IMR-90 (cell line): ENCODE measurements around the gene HS2ST1. TPM values are rescaled to one million over a fixed set of nuclear protein-coding genes. Genes with fewer than 3 reads are reported as not detected.

ENCODE experiments used
- ATAC-seq: fragments of 200-7000 bp; cut with Tn5 transposase; 2 replicates; pipeline ENCODE4 v1.9.1; 2020; ENCODE audit warnings: low read depth, mild to moderate bottlenecking, moderate library complexity
- BruUV-seq: library from RNA; stranded (reverse); fragments of 400-500 nt; replicated peaks from 2 replicates; lab custom pipeline; 2021; lab: Mats Ljungman, UMichigan
- CTCF ChIA-PET: fragments of 300-600 bp; formaldehyde crosslinking; extraction: SDS; loops from one replicate; lab custom pipeline; 2021; ENCODE audit warnings: antibody characterized with exemption; lab: Yijun Ruan, JAX
- POLR2A ChIA-PET: fragments of 300-600 bp; sonication (Branson Sonifier 250); formaldehyde crosslinking; loops from one replicate; lab custom pipeline; 2022; ENCODE audit warnings: antibody characterized with exemption; ENCODE audit not compliant: unreplicated experiment; lab: Charles Lee
- DNase-seq: peaks from one replicate; pipeline ENCODE4 v3.0.0; 2013
- H2AFZ ChIP-seq: replicated peaks from 2 replicates; pipeline ENCODE3; 2013; ENCODE audit warnings: low read length, mild to moderate bottlenecking; ENCODE audit not compliant: poor library complexity
- H2AK5ac ChIP-seq: 2 replicates; pipeline ENCODE4 v1.6.1; 2013; ENCODE audit warnings: low read depth, low read length, inconsistent platforms
- H2AK9ac ChIP-seq: replicated peaks from 2 replicates; pipeline ENCODE3; 2013; ENCODE audit warnings: mild to moderate bottlenecking, low read depth, low read length, moderate library complexity; ENCODE audit not compliant: poor library complexity
- H2BK120ac ChIP-seq: 2 replicates; pipeline ENCODE4 v1.6.1; 2013; ENCODE audit warnings: low read depth, low read length, inconsistent platforms
- H2BK15ac ChIP-seq: 3 replicates; pipeline ENCODE4 v1.6.1; 2013; ENCODE audit warnings: low read depth, low read length, inconsistent platforms
- H2BK20ac ChIP-seq: 2 replicates; pipeline ENCODE4 v1.6.1; 2013; ENCODE audit warnings: low read depth, mild to moderate bottlenecking, inconsistent platforms, low read length, moderate library complexity
- H2BK5ac ChIP-seq: 2 replicates; pipeline ENCODE4 v1.6.1; 2013; ENCODE audit warnings: mild to moderate bottlenecking, low read depth, low read length, inconsistent platforms; ENCODE audit not compliant: poor library complexity, severe bottlenecking
- H3K14ac ChIP-seq: replicated peaks from 2 replicates; pipeline ENCODE4 v1.6.1; 2013; ENCODE audit warnings: low read depth, low read length, inconsistent platforms
- H3K18ac ChIP-seq: 2 replicates; pipeline ENCODE4 v1.6.1; 2013; ENCODE audit warnings: low read depth, low read length, control low read depth
- H3K23ac ChIP-seq: 2 replicates; pipeline ENCODE4 v1.6.1; 2013; ENCODE audit warnings: low read depth, low read length, inconsistent platforms
- H3K27ac ChIP-seq: 2 replicates; pipeline ENCODE4 v1.5.1; 2013; ENCODE audit warnings: mild to moderate bottlenecking, control low read depth, low read length; ENCODE audit not compliant: insufficient read depth
- H3K27me3 ChIP-seq: 2 replicates; pipeline ENCODE4 v1.6.1; 2013; ENCODE audit warnings: low read length; ENCODE audit not compliant: control insufficient read depth, insufficient read depth
- H3K36me3 ChIP-seq: 2 replicates; pipeline ENCODE4 v1.6.1; 2013; ENCODE audit warnings: low read length, mixed read lengths; ENCODE audit not compliant: control insufficient read depth, insufficient read depth
- H3K4ac ChIP-seq: 2 replicates; pipeline ENCODE4 v1.6.1; 2013; ENCODE audit warnings: low read depth, low read length, inconsistent platforms
- H3K4me1 ChIP-seq: 2 replicates; pipeline ENCODE4 v1.6.1; 2013; ENCODE audit warnings: low read length, mixed read lengths; ENCODE audit not compliant: control insufficient read depth, insufficient read depth
- H3K4me2 ChIP-seq: 2 replicates; pipeline ENCODE4 v1.6.1; 2013; ENCODE audit warnings: low read depth, mild to moderate bottlenecking, control low read depth, low read length, moderate library complexity
- H3K4me3 ChIP-seq: 2 replicates; pipeline ENCODE4 v1.5.1; 2013; ENCODE audit warnings: low read depth, mild to moderate bottlenecking, control low read depth, low read length, moderate library complexity; ENCODE audit not compliant: insufficient read depth
- H3K56ac ChIP-seq: 2 replicates; pipeline ENCODE4 v1.6.1; 2013; ENCODE audit warnings: low read length, inconsistent platforms; ENCODE audit not compliant: insufficient read depth; ENCODE audit errors: extremely low read depth
- H3K79me1 ChIP-seq, 2 experiments: 2 replicates each; pipeline ENCODE4 v1.6.1; 2013; ENCODE audit warnings: low read length in 2 of 2, inconsistent platforms in 1 of 2, low read depth in 1 of 2
- H3K9ac ChIP-seq: 2 replicates; pipeline ENCODE4 v1.6.1; 2013; ENCODE audit warnings: low read depth, low read length, control low read depth
- H3K9me1 ChIP-seq: 2 replicates; pipeline ENCODE4 v1.6.1; 2013; ENCODE audit warnings: low read length, inconsistent platforms; ENCODE audit not compliant: insufficient read depth
- H3K9me3 ChIP-seq: 2 replicates; pipeline ENCODE4 v1.6.1; 2013; ENCODE audit warnings: low read length; ENCODE audit not compliant: control insufficient read depth, insufficient read depth
- H4K20me1 ChIP-seq: 2 replicates; pipeline ENCODE4 v1.6.1; 2013; ENCODE audit warnings: low read length, inconsistent platforms; ENCODE audit not compliant: insufficient read depth
- H4K5ac ChIP-seq: 2 replicates; pipeline ENCODE4 v1.6.1; 2013; ENCODE audit warnings: mild to moderate bottlenecking, low read depth, low read length, control low read depth
- H4K8ac ChIP-seq, 2 experiments: 2 replicates each; pipeline ENCODE4 v1.6.1; 2013; ENCODE audit warnings: low read depth in 2 of 2, low read length in 2 of 2, control low read depth in 1 of 2, inconsistent platforms in 1 of 2
- H4K91ac ChIP-seq: 2 replicates; pipeline ENCODE4 v1.6.1; 2013; ENCODE audit warnings: low read depth, low read length, inconsistent platforms; ENCODE audit not compliant: insufficient read depth
- BHLHE40 ChIP-seq: fragments of 150-350 bp; IDR thresholded peaks from 2 replicates; pipeline ENCODE4 v1.6.1; 2016; ENCODE audit warnings: mild to moderate bottlenecking, low read depth, low read length
- CEBPB ChIP-seq: IDR thresholded peaks from 2 replicates; pipeline ENCODE4 v1.6.1; 2012; ENCODE audit warnings: low read depth, low read length, improper control_type of control experiment
- CHD1 ChIP-seq: IDR thresholded peaks from 2 replicates; pipeline ENCODE4 v1.6.1; 2012; ENCODE audit warnings: low read depth, low read length, improper control_type of control experiment
- ELK1 ChIP-seq: fragments of 150-350 bp; IDR thresholded peaks from 2 replicates; pipeline ENCODE4 v1.6.1; 2016; ENCODE audit warnings: low read depth, mild to moderate bottlenecking, low read length, moderate library complexity, borderline replicate concordance
- FOS ChIP-seq: fragments of 150-350 bp; IDR thresholded peaks from 2 replicates; pipeline ENCODE4 v1.6.1; 2016; ENCODE audit warnings: low read depth, low read length
- MAFK ChIP-seq: IDR thresholded peaks from 2 replicates; pipeline ENCODE4 v1.6.1; 2012; ENCODE audit warnings: low read depth, low read length, improper control_type of control experiment
- MAZ ChIP-seq: IDR thresholded peaks from 2 replicates; pipeline ENCODE4 v1.6.1; 2012; ENCODE audit warnings: low read depth, mild to moderate bottlenecking, low read length, improper control_type of control experiment, moderate library complexity, borderline replicate concordance
- MXI1 ChIP-seq: IDR thresholded peaks from 2 replicates; pipeline ENCODE4 v1.6.1; 2012; ENCODE audit warnings: low read depth, mild to moderate bottlenecking, low read length, moderate library complexity, borderline replicate concordance
- NFE2L2 ChIP-seq: fragments of 150-350 bp; IDR thresholded peaks from 2 replicates; pipeline ENCODE4 v1.6.1; 2016; ENCODE audit warnings: low read depth, mild to moderate bottlenecking, low read length
- POLR2A ChIP-seq: IDR thresholded peaks from 2 replicates; pipeline ENCODE4 v1.6.1; 2012; ENCODE audit warnings: mild to moderate bottlenecking, low read depth, low read length
- RAD21 ChIP-seq: IDR thresholded peaks from 2 replicates; pipeline ENCODE4 v1.6.1; 2012; ENCODE audit warnings: low read length, improper control_type of control experiment
- RCOR1 ChIP-seq: IDR thresholded peaks from 2 replicates; pipeline ENCODE4 v1.6.1; 2012; ENCODE audit warnings: mild to moderate bottlenecking, low read length, improper control_type of control experiment; ENCODE audit not compliant: insufficient replicate concordance
- RFX5 ChIP-seq: IDR thresholded peaks from 2 replicates; pipeline ENCODE4 v1.8.0; 2012; ENCODE audit warnings: low read depth, mild to moderate bottlenecking, low read length, moderate library complexity
- SMC3 ChIP-seq: fragments of 150-350 bp; IDR thresholded peaks from 2 replicates; pipeline ENCODE4 v1.6.1; 2016; ENCODE audit warnings: low read depth, mild to moderate bottlenecking, antibody characterized with exemption, low read length, moderate library complexity
- USF2 ChIP-seq: fragments of 150-350 bp; IDR thresholded peaks from 2 replicates; pipeline ENCODE4 v1.6.1; 2017; ENCODE audit warnings: mild to moderate bottlenecking, antibody characterized with exemption, low read length, low read depth
- WGBS, 2 experiments: methylation state at CpG; one replicate each; pipeline versions ENCODE4 v1.1.5 to v1.1.7; 2013; ENCODE audit warnings: missing lambda C conversion rate in 2 of 2; ENCODE audit not compliant: insufficient read length in 1 of 2; ENCODE audit errors: extremely low coverage in 2 of 2; 5-methylcytosine and 5-hydroxymethylcytosine counted together
- dilution Hi-C: fragments of 300-500 bp; cut with HindIII; formaldehyde crosslinking; loops from one replicate; pipeline ENCODE4 v1.14.3; 2018; ENCODE audit warnings: low sequenced_read_pairs; ENCODE audit not compliant: unreplicated experiment
- in situ Hi-C: fragments of 300-500 bp; cut with MboI; formaldehyde crosslinking; loops from 3 replicates; pipeline ENCODE4 v1.14.3; 2019; ENCODE audit warnings: low sequenced_read_pairs, inconsistent platforms, mixed read lengths
- intact Hi-C: fragments of 100-400 bp; cut with micrococcal nuclease; formaldehyde crosslinking; loops from 2 replicates; pipeline ENCODE4 v1.10.0; 2022
- polyA plus RNA-seq, 3 experiments: library from polyadenylated mRNA; depleted of rRNA; stranded (reverse); fragments of >200 nt; gene quantifications; 2 replicates each; pipeline ENCODE4 v1.2.3, GENCODE V29; 2012; ENCODE audit warnings: low replicate concordance in 1 of 3
- total RNA-seq: library from RNA; depleted of rRNA; stranded (reverse); fragments of >200 nt; gene quantifications from 2 replicates; pipeline ENCODE4 v1.2.3, GENCODE V29; 2012
- TF ChIP-seq, protein P1 (sequence below): conservative IDR thresholded peaks from 2 replicates; pipeline ENCODE4 v1.5.1; 2012; ENCODE audit warnings: mild to moderate bottlenecking, low read depth, low read length, improper control_type of control experiment

HS2ST1 gene
- total and polyA plus RNA-seq, 2 of the 4 experiments (the other 2 are of a cell fraction), result 7.8 to 13.1 TPM

DNA sequence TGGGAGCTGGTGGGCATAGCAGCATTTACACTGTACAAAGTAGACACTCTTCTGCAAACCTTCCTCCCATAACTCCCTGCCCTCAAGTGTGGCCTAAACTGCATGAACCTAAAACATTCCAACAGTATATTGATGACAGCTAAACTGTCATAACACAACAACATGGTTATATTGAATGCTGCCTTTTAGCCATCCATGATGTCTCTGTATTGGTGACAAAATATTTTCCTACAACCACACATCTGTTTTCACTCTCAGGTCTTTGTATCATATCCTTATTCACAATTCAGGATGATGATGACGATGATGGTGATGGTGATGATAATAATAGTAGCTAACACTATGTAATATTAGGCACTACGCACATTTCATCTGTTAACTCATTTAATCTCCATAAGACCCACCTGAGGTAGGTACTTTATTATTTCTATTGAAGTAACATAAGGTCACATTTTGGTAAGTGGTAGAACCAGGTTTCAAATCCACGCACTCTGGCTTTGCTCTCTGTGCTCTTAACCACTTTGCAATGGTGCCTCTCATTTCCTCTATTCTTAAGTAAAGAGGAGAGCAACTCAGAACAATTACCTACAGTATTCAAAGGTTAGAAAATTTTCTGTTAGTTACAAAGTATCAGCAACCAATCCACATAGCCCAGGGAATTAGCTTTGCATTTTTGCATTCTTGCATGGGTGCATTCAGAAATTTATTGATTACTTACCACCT, 229.1 kb downstream of the HS2ST1 start:
- no peaks in the 10 kb centered on the region for H3K9me1 ChIP-seq
- no peak overlapping the region for H3K4me2 ChIP-seq
- no peak overlapping the region for H3K23ac ChIP-seq
- no peak overlapping the region for H3K27ac ChIP-seq
- no peaks in the 10 kb centered on the region for H3K36me3 ChIP-seq
- H4K5ac ChIP-seq, result no peak overlapping the region
- dilution Hi-C loops (no loop called here), in situ Hi-C loops (loop anchor here (25.0 kb wide), 1 partner anchor 919 kb away; no protein-coding TSS in a partner anchor), intact Hi-C loops (no loop called here)
- BruUV-seq, result no TSS peak
- no peaks in the 10 kb centered on the region for H3K4me1 ChIP-seq
- ChIA-PET POLR2A (no interaction called here), CTCF (no interaction called here)
- H3K4ac ChIP-seq, result no peak overlapping the region
- no peak overlapping the region for H2AFZ ChIP-seq
- no peak overlapping the region for H2AK5ac ChIP-seq
- H3K79me1 ChIP-seq, result no peaks in the 10 kb centered on the region
- TF ChIP-seq ELK1 (no peak), MAZ (no peak), FOS (no peak), USF2 (no peak), BHLHE40 (no peak), RFX5 (no peak), MAFK (no peak), POLR2A (no peak), CEBPB (no peak), RAD21 (no peak), RCOR1 (no peak), SMC3 (no peak), MXI1 (no peak), CHD1 (no peak), NFE2L2 (no peak)
- TF ChIP-seq, protein P1, sequence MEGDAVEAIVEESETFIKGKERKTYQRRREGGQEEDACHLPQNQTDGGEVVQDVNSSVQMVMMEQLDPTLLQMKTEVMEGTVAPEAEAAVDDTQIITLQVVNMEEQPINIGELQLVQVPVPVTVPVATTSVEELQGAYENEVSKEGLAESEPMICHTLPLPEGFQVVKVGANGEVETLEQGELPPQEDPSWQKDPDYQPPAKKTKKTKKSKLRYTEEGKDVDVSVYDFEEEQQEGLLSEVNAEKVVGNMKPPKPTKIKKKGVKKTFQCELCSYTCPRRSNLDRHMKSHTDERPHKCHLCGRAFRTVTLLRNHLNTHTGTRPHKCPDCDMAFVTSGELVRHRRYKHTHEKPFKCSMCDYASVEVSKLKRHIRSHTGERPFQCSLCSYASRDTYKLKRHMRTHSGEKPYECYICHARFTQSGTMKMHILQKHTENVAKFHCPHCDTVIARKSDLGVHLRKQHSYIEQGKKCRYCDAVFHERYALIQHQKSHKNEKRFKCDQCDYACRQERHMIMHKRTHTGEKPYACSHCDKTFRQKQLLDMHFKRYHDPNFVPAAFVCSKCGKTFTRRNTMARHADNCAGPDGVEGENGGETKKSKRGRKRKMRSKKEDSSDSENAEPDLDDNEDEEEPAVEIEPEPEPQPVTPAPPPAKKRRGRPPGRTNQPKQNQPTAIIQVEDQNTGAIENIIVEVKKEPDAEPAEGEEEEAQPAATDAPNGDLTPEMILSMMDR, result no peak
- no CpG with 5 or more reads among the region's 3 CpGs for WGBS, 2 experiments
- ATAC-seq (no peak), DNase-seq (no peak)
- no peak overlapping the region for H3K4me3 ChIP-seq
- H3K18ac ChIP-seq, result no peak overlapping the region
- no peaks in the 10 kb centered on the region for H3K9me3 ChIP-seq
- H4K8ac ChIP-seq, result no peak overlapping the region
- H3K56ac ChIP-seq, result no peak overlapping the region
- H3K27me3 ChIP-seq, result peaks cover 4% of the 10 kb centered on the region; the same call in 1 of the 2 replicates
- H2BK20ac ChIP-seq, result no peak overlapping the region
- H4K20me1 ChIP-seq, result no peaks in the 10 kb centered on the region
- no peak overlapping the region for H2BK120ac ChIP-seq
- no peak overlapping the region for H3K9ac ChIP-seq
- no peak overlapping the region for H4K91ac ChIP-seq
- H2BK5ac ChIP-seq, result no peak overlapping the region
- no peak overlapping the region for H3K14ac ChIP-seq
- H2BK15ac ChIP-seq, result no peak overlapping the region
- no peak overlapping the region for H2AK9ac ChIP-seq
